Coronary artery (tissue), 2 donors: ENCODE results near the gene ALPK3.
A peak's percentile ranks its signal among the peaks of the same experiment; 100 is the strongest.

Experiments used
- DNase-seq: peaks from one replicate; pipeline ENCODE4 v3.0.0-alpha.2; 2017; ENCODE audit warnings: low spot score
- H3K27ac ChIP-seq, 2 donors: fragments of 200-600 bp; sonication (generic); one replicate each; pipeline ENCODE4 v1.5.1; 2016 to 2019
- H3K4me3 ChIP-seq: fragments of 200-600 bp; sonication (generic); 2 replicates; pipeline ENCODE4 v1.5.1; 2016; ENCODE audit warnings: mild to moderate bottlenecking, moderate library complexity
- TF ChIP-seq, protein P1 (sequence below): fragments of 200-600 bp; sonication (generic); IDR thresholded peaks from one replicate; pipeline ENCODE4 v1.5.1; 2019; ENCODE audit warnings: antibody characterized with exemption

The ALPK3 gene

DNA sequence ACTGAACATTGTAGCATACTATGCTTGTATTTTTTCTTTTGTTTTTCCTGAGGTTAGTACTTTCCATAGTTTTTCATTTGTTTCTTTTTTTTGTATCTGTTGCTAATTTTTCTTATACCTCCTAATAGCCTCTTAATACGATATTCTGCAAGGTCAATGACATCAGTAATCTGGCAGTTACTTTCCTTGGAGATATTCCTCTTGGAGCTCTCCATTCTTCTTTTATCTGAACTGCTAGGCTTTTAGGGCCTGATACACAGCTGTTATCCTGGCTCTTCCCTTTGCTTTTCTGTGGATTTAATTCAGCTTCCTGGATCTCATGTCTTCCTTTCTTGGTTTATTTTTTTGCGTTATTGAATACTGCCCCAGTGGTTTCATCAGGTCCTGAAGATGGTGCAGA lies 12.9 kb downstream of the ALPK3 start:
- no peak for DNase-seq
- TF ChIP-seq, protein P1, sequence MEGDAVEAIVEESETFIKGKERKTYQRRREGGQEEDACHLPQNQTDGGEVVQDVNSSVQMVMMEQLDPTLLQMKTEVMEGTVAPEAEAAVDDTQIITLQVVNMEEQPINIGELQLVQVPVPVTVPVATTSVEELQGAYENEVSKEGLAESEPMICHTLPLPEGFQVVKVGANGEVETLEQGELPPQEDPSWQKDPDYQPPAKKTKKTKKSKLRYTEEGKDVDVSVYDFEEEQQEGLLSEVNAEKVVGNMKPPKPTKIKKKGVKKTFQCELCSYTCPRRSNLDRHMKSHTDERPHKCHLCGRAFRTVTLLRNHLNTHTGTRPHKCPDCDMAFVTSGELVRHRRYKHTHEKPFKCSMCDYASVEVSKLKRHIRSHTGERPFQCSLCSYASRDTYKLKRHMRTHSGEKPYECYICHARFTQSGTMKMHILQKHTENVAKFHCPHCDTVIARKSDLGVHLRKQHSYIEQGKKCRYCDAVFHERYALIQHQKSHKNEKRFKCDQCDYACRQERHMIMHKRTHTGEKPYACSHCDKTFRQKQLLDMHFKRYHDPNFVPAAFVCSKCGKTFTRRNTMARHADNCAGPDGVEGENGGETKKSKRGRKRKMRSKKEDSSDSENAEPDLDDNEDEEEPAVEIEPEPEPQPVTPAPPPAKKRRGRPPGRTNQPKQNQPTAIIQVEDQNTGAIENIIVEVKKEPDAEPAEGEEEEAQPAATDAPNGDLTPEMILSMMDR: no peak
- no peak overlapping the region for H3K27ac ChIP-seq
- no peak overlapping the region for H3K4me3 ChIP-seq

DNA sequence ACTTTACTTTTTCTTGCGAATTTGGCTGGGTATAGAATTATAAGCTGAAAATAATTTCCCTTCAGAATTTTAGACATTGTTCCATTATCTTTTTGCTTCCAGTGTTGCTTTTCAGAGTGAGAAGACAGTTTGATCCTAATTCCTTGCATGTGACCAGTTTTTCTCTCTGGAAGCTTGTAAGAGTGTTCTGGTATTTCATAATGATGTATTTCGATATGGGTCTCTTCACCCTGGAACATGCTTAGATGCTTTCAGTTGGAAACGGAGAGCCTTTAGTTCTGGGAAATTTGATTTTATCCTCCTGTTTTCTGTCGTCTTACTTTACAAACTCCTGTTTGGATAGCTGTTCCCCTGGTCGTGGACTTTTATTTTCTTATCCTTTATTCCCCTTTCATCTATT lies 13.9 kb downstream of the ALPK3 start:
- no peak for DNase-seq
- TF ChIP-seq, protein P1: no peak
- Histone ChIP-seq H3K4me3 (no peak overlapping the region), H3K27ac (no peak overlapping the region)

DNA sequence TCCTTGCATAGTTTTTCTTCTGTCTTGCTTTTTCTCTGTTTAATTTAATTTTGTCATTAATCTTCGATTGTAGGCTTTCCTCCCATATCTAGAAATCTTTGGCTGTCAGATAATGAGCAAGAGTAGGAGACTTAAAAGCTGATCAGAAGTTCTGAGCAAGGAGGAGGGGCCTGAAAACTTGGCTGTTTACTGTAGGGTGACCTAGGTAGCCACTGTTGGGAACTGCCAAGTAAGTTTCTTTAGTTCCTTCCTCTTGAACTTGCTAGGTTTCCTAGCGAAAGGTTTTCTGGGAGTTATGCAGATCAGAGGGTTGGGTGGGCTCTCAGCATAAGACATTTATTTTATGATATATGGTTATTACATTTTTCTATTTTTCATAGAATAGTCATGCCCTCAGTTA lies 14.5 kb downstream of the ALPK3 start:
- Histone ChIP-seq H3K4me3 (no peak overlapping the region), H3K27ac (no peak overlapping the region)
- TF ChIP-seq, protein P1: no peak
- DNase-seq: no peak

DNA sequence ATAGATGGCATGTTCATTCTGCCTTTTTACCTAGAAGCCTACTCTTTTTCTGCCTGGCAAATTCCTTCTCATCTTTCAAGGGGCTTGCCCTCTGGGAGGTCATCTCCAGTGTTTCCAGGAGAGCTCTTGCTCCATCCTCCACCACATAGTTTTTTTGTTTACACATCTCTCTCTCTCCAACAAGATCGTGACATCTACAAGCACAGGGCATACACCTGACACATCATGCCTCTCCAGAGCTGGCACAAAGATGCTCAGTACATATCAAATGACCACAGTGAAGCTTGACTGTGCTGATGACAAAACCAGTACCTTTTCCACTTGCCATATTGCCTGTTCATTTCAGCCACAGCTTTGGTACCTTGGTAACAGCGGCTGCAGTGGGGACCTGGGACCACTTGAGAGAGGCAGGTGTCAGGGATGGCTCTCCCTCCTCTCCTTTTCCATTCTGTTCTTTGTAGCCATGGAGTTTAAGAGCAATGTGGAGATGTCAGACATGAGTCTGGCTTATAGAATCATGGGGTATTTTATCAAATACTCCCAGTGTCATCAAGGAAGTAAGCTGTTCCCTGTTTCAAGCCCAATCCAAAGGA lies 15.4 kb downstream of the ALPK3 start:
- DNase-seq: no peak
- TF ChIP-seq, protein P1: no peak
- Histone ChIP-seq H3K4me3 (no peak overlapping the region), H3K27ac (peak overlapping the region in 1 of 2 donors; percentile 34)

DNA sequence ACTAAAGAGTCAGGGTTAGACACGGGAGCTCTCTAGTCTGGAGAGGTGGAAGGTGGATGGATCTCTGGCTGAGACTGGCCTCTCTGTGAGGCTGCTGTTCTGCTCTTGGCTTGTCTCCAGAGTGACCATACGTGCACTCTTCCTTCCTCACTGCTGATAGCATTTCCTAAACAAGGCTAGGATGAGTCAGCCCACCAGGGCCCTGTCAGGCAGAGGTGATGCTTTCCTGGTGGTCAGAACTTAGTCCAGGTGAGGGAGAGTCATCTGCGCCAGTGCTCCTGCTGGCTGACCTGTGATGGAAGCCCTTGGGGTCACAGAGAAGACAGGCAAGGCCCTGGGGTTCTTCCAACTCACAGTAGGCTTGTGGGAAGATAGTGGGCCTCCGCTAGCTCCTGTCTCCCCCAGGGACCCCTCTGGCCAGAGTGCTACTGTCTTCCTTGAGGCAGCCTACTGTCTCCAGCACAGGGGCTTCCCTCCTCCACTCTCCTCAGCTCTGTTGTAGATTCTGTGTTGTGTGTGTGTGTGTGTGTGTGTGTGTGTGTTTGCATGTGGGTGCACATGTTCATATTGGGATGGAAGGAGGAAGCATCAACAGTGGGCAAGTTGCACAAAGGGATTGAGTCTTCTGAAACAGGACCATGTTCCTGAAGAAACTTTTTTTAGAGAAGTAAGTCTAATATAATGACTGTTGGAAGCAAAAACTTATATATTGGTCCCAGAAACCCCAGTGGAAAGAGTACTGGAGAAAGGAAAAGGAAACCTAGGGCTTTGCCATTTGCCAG lies 16.5 kb downstream of the ALPK3 start:
- H3K4me3 ChIP-seq: no peak overlapping the region
- no peak for DNase-seq
- peak overlapping the region in 1 of 2 donors; percentile 34 for H3K27ac ChIP-seq
- TF ChIP-seq, protein P1: no peak

DNA sequence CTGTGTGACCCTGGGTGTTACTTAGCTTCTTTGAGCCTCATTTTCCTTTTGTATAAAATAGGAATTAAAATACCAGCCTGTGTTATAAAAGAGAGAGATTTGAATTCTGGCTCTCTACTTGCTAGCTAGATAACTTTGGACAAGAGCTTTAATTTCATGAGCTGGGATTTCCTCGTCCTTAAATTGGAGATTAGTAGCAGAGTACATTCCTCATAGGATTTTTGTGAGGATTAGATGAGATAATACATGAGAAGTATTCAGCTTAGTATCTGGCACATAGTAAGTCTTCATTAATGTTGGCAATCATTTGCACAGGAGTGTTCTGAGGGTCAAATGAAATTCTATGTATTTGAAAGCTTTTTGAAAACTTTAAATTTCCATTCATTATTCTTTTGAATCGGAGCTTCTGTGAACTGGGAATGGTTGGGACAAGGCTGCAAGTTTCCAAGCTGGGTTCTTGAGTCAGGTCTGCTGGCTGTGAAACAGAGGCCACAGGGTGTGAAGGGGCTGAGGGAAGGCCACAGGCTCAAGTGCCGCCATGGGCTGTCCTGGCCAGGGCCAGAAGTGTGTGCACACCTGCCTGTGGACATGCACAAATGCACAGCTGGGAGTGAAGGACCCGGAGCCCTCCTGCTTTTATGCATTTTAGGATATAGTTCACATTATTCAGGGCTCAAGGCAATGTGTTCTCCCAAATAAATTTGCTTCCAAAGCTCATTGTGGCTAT lies 17.2 kb downstream of the ALPK3 start:
- no peak overlapping the region for H3K27ac ChIP-seq
- no peak for DNase-seq
- no peak overlapping the region for H3K4me3 ChIP-seq
- TF ChIP-seq, protein P1: no peak
